Endothelial cell of umbilical vein (primary cell): ENCODE data around the gene CEP72. TPM values are rescaled to one million over a fixed set of nuclear protein-coding genes. Genes with fewer than 3 reads are reported as not detected.

Experiments used
- BruUV-seq: library from RNA; stranded (reverse); fragments of 400-500 nt; replicated peaks from 2 replicates; lab custom pipeline; 2021; lab: Mats Ljungman, UMichigan
- CTCF ChIA-PET: fragments of 300-600, 350-600 bp; sonication (Branson Sonifier 250); formaldehyde crosslinking; loops from one replicate; lab custom pipeline; 2021; ENCODE audit warnings: antibody characterized with exemption, inconsistent platforms; lab: Charles Lee
- POLR2A ChIA-PET: fragments of 300-600, 350-600 bp; sonication (Branson Sonifier 250); formaldehyde crosslinking; loops from one replicate; lab custom pipeline; 2021; ENCODE audit warnings: antibody characterized with exemption, inconsistent platforms; lab: Charles Lee
- DNase-seq: peaks from one replicate; pipeline ENCODE4 v3.0.0-alpha.2; 2011; ENCODE audit warnings: low read depth, low spot score
- FAIRE-seq: peaks from 2 replicates; lab custom pipeline; 2011; peaks lifted over from hg19 to GRCh38; lab: Jason Lieb, UNC
- H2AFZ ChIP-seq: 2 replicates; pipeline ENCODE4 v1.6.0; 2012; ENCODE audit warnings: low read depth, low read length, control low read depth, inconsistent platforms
- H3K27ac ChIP-seq: 2 replicates; pipeline ENCODE4 v1.5.1; 2011; ENCODE audit warnings: low read depth, mild to moderate bottlenecking, control low read depth, low read length, moderate library complexity; ENCODE audit not compliant: insufficient read depth
- H3K27me3 ChIP-seq, 2 experiments: 2 replicates each; pipeline versions ENCODE4 v1.6.0 to v1.6.1; 2011; ENCODE audit warnings: low read length in 2 of 2, mixed read lengths in 1 of 2; ENCODE audit not compliant: control insufficient read depth in 2 of 2, insufficient read depth in 2 of 2
- H3K36me3 ChIP-seq, 2 experiments: 2 replicates in 1 of 2; 3 replicates in 1 of 2; pipeline ENCODE4 v1.5.1; 2011; ENCODE audit warnings: low read length in 2 of 2, mild to moderate bottlenecking in 1 of 2, moderate library complexity in 1 of 2; ENCODE audit not compliant: control insufficient read depth in 2 of 2, insufficient read depth in 2 of 2; ENCODE audit errors: extremely low read depth in 1 of 2
- H3K4me1 ChIP-seq: 3 replicates; pipeline ENCODE4 v1.5.1; 2011; ENCODE audit warnings: mild to moderate bottlenecking, low read length; ENCODE audit not compliant: control insufficient read depth, insufficient read depth; ENCODE audit errors: extremely low read depth
- H3K4me2 ChIP-seq: 2 replicates; pipeline ENCODE4 v1.6.1; 2011; ENCODE audit warnings: low read length, control low read depth, mixed read lengths; ENCODE audit not compliant: insufficient read depth
- H3K4me3 ChIP-seq, 3 experiments: fragments of 200-600 bp in 1 of 3; sonication (generic), shearing (Covaris generic) in 1 of 3; replicated peaks in 1 of 3; 2 replicates each; pipeline ENCODE4 v1.5.1; 2011 to 2016; ENCODE audit warnings: control low read depth in 3 of 3, low read length in 3 of 3, mild to moderate bottlenecking in 2 of 3, inconsistent platforms in 1 of 3, low read depth in 1 of 3, moderate library complexity in 1 of 3; ENCODE audit not compliant: insufficient read depth in 1 of 3
- H3K79me2 ChIP-seq: 2 replicates; pipeline ENCODE4 v1.6.0; 2012; ENCODE audit warnings: low read length, inconsistent platforms; ENCODE audit not compliant: control insufficient read depth, insufficient read depth
- H3K9ac ChIP-seq: replicated peaks from 2 replicates; pipeline ENCODE3; 2011; ENCODE audit warnings: low read length, control low read depth; ENCODE audit not compliant: insufficient read depth; ENCODE audit errors: extremely low read depth
- H3K9me1 ChIP-seq: replicated peaks from 3 replicates; pipeline ENCODE4 v1.6.0; 2011; ENCODE audit warnings: mild to moderate bottlenecking, low read length; ENCODE audit not compliant: control insufficient read depth, insufficient read depth; ENCODE audit errors: extremely low read depth
- H3K9me3 ChIP-seq: replicated peaks from 2 replicates; pipeline ENCODE4 v1.5.1; 2012; ENCODE audit warnings: low read length, inconsistent platforms; ENCODE audit not compliant: control insufficient read depth, insufficient read depth
- H4K20me1 ChIP-seq: replicated peaks from 2 replicates; pipeline ENCODE3; 2011; ENCODE audit warnings: mild to moderate bottlenecking, low read length; ENCODE audit not compliant: control insufficient read depth, insufficient read depth; ENCODE audit errors: extremely low read depth
- EZH2 ChIP-seq: IDR thresholded peaks from 2 replicates; pipeline ENCODE4 v1.6.1; 2012; ENCODE audit warnings: borderline replicate concordance, low read depth, mild to moderate bottlenecking, moderate library complexity, low read length, inconsistent platforms; ENCODE audit not compliant: severe bottlenecking
- MYC ChIP-seq: IDR thresholded peaks from one replicate; pipeline ENCODE4 v1.6.1; 2011; ENCODE audit warnings: mild to moderate bottlenecking, low read depth, low read length
- dilution Hi-C: fragments of 300-500 bp; cut with MboI; formaldehyde crosslinking; loops from one replicate; pipeline ENCODE4 v1.15.0; 2019; ENCODE audit warnings: low sequenced_read_pairs; ENCODE audit not compliant: extremely low pct_ligation_motif_present
- intact Hi-C: fragments of 100-400 bp; cut with micrococcal nuclease; formaldehyde crosslinking; loops from one replicate; pipeline ENCODE4 v1.10.0; 2022
- polyA plus RNA-seq, 4 experiments: library from polyadenylated mRNA; depleted of rRNA in 3 of 4; stranded (reverse) in 3 of 4; unstranded in 1 of 4; fragments of >200 nt; gene quantifications; 2 replicates each; pipeline versions ENCODE4 v1.2.1 to v1.2.3, GENCODE V29; 2011 to 2012; ENCODE audit warnings: missing spikeins in 1 of 4
- total RNA-seq: library from RNA; stranded (reverse); gene quantifications from 2 replicates; pipeline ENCODE4 v1.2.3, GENCODE V29; 2021
- TF ChIP-seq, protein P1 (sequence below), 2 donors: IDR thresholded peaks; 1 replicate in 1 of 2; 2 replicates in 1 of 2; pipeline ENCODE4 v1.5.1; 2011; ENCODE audit warnings: low read length in 2 of 2, mild to moderate bottlenecking in 2 of 2, moderate library complexity in 2 of 2, control low read depth in 1 of 2, inconsistent platforms in 1 of 2, low read depth in 1 of 2; ENCODE audit not compliant: insufficient read depth in 1 of 2; ENCODE audit errors: extremely low read depth in 1 of 2

CEP72 gene
- total and polyA plus RNA-seq, 2 donors (not counting 3 experiments of a cell fraction or from before 2014, with no cell fraction given): 2.9 to 9.5 TPM

DNA sequence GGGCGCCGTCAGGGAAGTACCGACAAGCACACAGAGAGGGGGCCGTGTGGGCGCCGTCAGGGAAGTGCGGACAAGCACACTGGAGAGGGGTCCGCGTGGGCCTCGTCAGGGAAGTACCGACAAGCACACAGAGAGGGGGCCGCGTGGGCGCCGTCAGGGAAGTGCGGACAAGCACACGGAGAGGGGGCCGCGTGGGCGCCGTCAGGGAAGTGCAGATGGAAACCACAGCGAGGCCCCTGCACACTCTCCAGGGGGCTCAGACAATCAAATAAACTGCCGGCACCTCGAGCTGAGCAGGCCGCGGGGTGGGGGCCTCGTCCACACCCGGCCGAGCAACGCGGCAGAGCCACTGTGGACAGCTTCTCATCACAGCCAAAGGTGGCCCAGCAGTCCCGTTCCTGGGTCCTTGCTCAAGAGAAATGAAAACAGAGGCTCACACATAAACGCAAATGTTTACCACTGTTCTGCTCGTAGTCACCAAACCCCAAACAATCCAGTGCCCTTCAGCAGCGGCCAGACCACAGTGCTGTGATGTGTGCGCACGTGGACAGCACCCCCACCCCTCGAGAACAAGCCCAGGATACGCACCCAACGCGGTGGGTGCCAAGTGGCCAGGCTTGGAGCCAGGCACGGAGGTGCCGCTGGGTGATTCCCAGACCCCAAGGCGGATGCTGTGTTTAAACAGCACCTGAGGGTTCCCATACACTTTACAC is 56.3 kb downstream of the CEP72 start:
- no peaks in the 10 kb centered on the region for H4K20me1 ChIP-seq
- TF ChIP-seq MYC: no peak
- no peaks in the 10 kb centered on the region for H3K79me2 ChIP-seq
- FAIRE-seq (no peak), DNase-seq (no peak)
- dilution Hi-C loops (no loop called here), intact Hi-C loops (loop anchor here (1.0 kb wide), 1 partner anchor 29 kb away; no protein-coding TSS in a partner anchor)
- no peak overlapping the region for H3K9ac ChIP-seq
- no peaks in the 10 kb centered on the region for H3K27me3 ChIP-seq
- CTCF ChIA-PET: interaction anchor here (0.8 to 6.0 kb wide), 6 partner anchors 10 to 234 kb away, joined by 3 to 101 read pairs (median 6); partner anchors contain the start of genes BRD9 and TRIP13
- no peak overlapping the region for H3K4me2 ChIP-seq
- H3K4me3 ChIP-seq: no peak overlapping the region
- H3K4me1 ChIP-seq: no peaks in the 10 kb centered on the region
- no peaks in the 10 kb centered on the region for H3K36me3 ChIP-seq
- H3K9me3 ChIP-seq: no peaks in the 10 kb centered on the region
- BruUV-seq: no TSS peak
- no peaks in the 10 kb centered on the region for H3K9me1 ChIP-seq
- H3K27ac ChIP-seq: no peak overlapping the region
- POLR2A ChIA-PET: no interaction called here
- no peak overlapping the region for H2AFZ ChIP-seq

DNA sequence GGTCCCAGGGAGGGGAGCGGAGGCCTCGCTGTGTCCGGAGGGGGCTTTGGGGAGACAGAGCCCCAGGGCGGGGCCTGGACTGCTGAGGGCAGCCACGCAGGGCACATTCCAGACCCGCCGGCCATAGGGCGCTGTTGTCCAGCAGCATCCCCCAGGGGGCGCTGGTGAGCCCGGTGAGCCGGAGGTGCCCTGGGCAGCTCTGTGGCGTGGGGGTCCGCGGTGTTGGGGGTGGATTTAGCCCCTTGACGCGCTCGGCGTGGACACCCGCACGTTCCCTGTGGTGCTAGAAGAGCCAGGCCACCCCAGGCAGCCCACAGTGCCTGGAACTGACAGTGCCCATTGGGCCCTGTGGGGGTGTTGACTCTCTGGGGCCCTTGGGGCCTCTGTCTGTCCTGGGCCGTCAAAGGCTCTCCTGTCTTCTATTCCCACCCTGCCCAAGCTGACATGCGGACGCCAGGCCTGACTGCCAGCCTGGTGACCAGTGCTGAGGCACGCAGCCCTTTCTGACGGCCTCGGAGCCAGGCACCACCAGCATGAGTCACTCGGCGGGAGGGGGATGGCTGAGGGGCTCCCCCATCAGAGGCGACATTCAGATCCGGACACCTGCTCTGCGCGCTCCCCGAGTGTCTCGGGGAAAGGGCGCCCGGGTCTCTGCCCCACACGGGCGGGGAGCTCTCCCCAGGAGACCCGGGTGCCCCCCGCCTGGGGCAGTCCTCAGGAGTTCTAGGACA is 57.1 kb downstream of the CEP72 start:
- Histone ChIP-seq H4K20me1 (no peaks in the 10 kb centered on the region), H3K36me3 (no peaks in the 10 kb centered on the region), H3K4me2 (no peak overlapping the region), H2AFZ (no peak overlapping the region), H3K4me3 (no peak overlapping the region), H3K9me3 (no peaks in the 10 kb centered on the region), H3K9ac (no peak overlapping the region), H3K9me1 (no peaks in the 10 kb centered on the region), H3K27me3 (no peaks in the 10 kb centered on the region), H3K79me2 (no peaks in the 10 kb centered on the region), H3K4me1 (no peaks in the 10 kb centered on the region), H3K27ac (no peak overlapping the region)
- dilution Hi-C loops (no loop called here), intact Hi-C loops (no loop called here)
- TF ChIP-seq, protein P1, sequence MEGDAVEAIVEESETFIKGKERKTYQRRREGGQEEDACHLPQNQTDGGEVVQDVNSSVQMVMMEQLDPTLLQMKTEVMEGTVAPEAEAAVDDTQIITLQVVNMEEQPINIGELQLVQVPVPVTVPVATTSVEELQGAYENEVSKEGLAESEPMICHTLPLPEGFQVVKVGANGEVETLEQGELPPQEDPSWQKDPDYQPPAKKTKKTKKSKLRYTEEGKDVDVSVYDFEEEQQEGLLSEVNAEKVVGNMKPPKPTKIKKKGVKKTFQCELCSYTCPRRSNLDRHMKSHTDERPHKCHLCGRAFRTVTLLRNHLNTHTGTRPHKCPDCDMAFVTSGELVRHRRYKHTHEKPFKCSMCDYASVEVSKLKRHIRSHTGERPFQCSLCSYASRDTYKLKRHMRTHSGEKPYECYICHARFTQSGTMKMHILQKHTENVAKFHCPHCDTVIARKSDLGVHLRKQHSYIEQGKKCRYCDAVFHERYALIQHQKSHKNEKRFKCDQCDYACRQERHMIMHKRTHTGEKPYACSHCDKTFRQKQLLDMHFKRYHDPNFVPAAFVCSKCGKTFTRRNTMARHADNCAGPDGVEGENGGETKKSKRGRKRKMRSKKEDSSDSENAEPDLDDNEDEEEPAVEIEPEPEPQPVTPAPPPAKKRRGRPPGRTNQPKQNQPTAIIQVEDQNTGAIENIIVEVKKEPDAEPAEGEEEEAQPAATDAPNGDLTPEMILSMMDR (IDR thresholded peaks at IDR 0.05; ENCODE audit: extremely low read depth in 1 of 2, insufficient read depth in 1 of 2, low read depth in 1 of 2, low read length in 2 of 2): peak; percentile 73 to 90
- TF ChIP-seq EZH2: no peak
- no TSS peak for BruUV-seq
- CTCF ChIA-PET: interaction anchor here (0.8 to 6.0 kb wide), 12 partner anchors 10 to 976 kb away, joined by 3 to 101 read pairs (median 4); partner anchors contain the start of genes BRD9 and TRIP13
- DNase-seq (peak; percentile 22), FAIRE-seq (no peak)
- POLR2A ChIA-PET: no interaction called here
